H1 (cell line): ENCODE results near the gene PCDHAC1. TPM values are rescaled to one million over a fixed set of nuclear protein-coding genes. Genes with fewer than 3 reads are reported as not detected.

Experiments
- CHD1 ChIP-seq: IDR thresholded peaks from 2 replicates; pipeline ENCODE4 v1.6.1; 2012; ENCODE audit warnings: low read depth, low read length, improper control_type of control experiment
- CHD7 ChIP-seq: fragments of 300-600 bp; sonication (generic); IDR thresholded peaks from 2 replicates; pipeline ENCODE4 v1.7.1; 2012; ENCODE audit warnings: low read length, moderate library complexity, mild to moderate bottlenecking, inconsistent platforms; ENCODE audit not compliant: insufficient replicate concordance
- RFX5 ChIP-seq: IDR thresholded peaks from 2 replicates; pipeline ENCODE4 v1.6.1; 2011; ENCODE audit warnings: low read depth, low read length, improper control_type of control experiment, borderline replicate concordance
- SAP30 ChIP-seq: fragments of 300-600 bp; sonication (generic); IDR thresholded peaks from 2 replicates; pipeline ENCODE4 v1.7.1; 2012; ENCODE audit warnings: low read length, moderate library complexity, mild to moderate bottlenecking, inconsistent platforms; ENCODE audit not compliant: insufficient read depth, insufficient replicate concordance
- TAF1 ChIP-seq: IDR thresholded peaks from 2 replicates; pipeline ENCODE4 v1.6.1; 2011; ENCODE audit warnings: mild to moderate bottlenecking, low read depth, low read length
- polyA plus RNA-seq, 7 experiments: library from polyadenylated mRNA; depleted of rRNA in 3 of 7; stranded (reverse) in 5 of 7; unstranded in 2 of 7; fragments of >200 nt in 5 of 7; fragments of 200-250 nt in 2 of 7; gene quantifications; 1 replicate in 5 of 7; 2 replicates in 1 of 7; 4 replicates in 1 of 7; pipeline versions ENCODE4 v1.2.1 to v1.2.3, GENCODE V29; 2011 to 2013; ENCODE audit warnings: missing spikeins in 2 of 7, mixed read lengths in 2 of 7
- total RNA-seq: library from RNA; stranded (reverse); fragmentation: NEBNext Ultra II Directional; extraction: Animal tissue kit (Norgen Biotek cat#: 25700); gene quantifications from 2 replicates; pipeline ENCODE4 v1.2.1, GENCODE V29; 2021

Gene PCDHAC1
- total and polyA plus RNA-seq, 2 of the 8 experiments (the other 6 are each of a cell fraction or from before 2014, with no cell fraction given) = 2.2 to 4.5 TPM

GRCh38 chr5:140916325-140916724, 9.8 kb upstream of the PCDHAC1 start (continued):
- no peak for TF ChIP-seq CHD7
- TF ChIP-seq SAP30 = no peak
- TF ChIP-seq CHD1 = no peak
- TF ChIP-seq TAF1 = no peak
- no peak for TF ChIP-seq RFX5
